Fibroblast of lung (primary cell): Measurements from ENCODE around the gene BCL3.

Source experiments
- EZH2 ChIP-seq: IDR thresholded peaks from 2 replicates; pipeline ENCODE4 v1.5.1; 2012; ENCODE audit warnings: low read length, control low read depth, mild to moderate bottlenecking; ENCODE audit errors: missing control alignments
- TF ChIP-seq, protein P1 (sequence below), 2 donors: IDR thresholded peaks in 1 of 2; conservative IDR thresholded peaks in 1 of 2; 1 replicate in 1 of 2; 2 replicates in 1 of 2; pipeline ENCODE4 v1.5.1; 2011 to 2012; ENCODE audit warnings: low read length in 2 of 2, control low read depth in 1 of 2, inconsistent platforms in 1 of 2, low read depth in 1 of 2, mild to moderate bottlenecking in 1 of 2

DNA sequence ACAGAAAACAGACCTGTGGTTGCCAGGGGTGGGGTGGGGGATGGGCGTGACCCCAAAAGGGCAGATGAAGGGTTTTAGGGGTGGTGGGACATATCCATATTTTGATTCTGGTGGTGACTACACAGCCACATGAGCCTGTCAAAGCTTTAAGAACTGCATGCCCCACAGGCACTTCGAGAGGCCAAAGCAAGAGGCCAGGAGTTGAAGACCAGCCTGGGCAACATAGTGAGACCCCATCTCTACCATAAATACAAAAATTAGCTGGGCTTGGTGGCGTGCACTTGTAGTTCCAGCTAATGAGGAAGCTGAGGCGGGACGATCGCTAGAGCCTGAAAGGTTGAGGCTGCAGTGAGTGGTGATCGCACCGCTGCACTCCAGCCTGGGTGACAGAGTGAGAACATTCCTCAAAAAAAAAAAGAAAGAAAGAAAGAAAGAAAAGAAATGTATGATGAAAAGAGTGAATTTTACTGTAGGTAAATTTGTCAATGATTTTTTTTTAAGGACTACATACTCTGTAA, 18.9 kb upstream of the BCL3 start:
- TF ChIP-seq, protein P1, sequence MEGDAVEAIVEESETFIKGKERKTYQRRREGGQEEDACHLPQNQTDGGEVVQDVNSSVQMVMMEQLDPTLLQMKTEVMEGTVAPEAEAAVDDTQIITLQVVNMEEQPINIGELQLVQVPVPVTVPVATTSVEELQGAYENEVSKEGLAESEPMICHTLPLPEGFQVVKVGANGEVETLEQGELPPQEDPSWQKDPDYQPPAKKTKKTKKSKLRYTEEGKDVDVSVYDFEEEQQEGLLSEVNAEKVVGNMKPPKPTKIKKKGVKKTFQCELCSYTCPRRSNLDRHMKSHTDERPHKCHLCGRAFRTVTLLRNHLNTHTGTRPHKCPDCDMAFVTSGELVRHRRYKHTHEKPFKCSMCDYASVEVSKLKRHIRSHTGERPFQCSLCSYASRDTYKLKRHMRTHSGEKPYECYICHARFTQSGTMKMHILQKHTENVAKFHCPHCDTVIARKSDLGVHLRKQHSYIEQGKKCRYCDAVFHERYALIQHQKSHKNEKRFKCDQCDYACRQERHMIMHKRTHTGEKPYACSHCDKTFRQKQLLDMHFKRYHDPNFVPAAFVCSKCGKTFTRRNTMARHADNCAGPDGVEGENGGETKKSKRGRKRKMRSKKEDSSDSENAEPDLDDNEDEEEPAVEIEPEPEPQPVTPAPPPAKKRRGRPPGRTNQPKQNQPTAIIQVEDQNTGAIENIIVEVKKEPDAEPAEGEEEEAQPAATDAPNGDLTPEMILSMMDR (conservative IDR thresholded peaks at IDR 0.05 in 1 of 2, IDR thresholded peaks at IDR 0.05 in 1 of 2; ENCODE audit: low read depth in 1 of 2, low read length in 2 of 2): no peak
- no peak for TF ChIP-seq EZH2
